HG03442 (cell line): ENCODE data around the gene SMC6.

ENCODE experiments used
- ATAC-seq: cut with Tn5 transposase; IDR thresholded peaks from one replicate; pipeline ENCODE4 v1.9.1; 2021; ENCODE audit warnings: mild to moderate bottlenecking, moderate library complexity; ENCODE audit not compliant: unreplicated experiment

The SMC6 gene

DNA sequence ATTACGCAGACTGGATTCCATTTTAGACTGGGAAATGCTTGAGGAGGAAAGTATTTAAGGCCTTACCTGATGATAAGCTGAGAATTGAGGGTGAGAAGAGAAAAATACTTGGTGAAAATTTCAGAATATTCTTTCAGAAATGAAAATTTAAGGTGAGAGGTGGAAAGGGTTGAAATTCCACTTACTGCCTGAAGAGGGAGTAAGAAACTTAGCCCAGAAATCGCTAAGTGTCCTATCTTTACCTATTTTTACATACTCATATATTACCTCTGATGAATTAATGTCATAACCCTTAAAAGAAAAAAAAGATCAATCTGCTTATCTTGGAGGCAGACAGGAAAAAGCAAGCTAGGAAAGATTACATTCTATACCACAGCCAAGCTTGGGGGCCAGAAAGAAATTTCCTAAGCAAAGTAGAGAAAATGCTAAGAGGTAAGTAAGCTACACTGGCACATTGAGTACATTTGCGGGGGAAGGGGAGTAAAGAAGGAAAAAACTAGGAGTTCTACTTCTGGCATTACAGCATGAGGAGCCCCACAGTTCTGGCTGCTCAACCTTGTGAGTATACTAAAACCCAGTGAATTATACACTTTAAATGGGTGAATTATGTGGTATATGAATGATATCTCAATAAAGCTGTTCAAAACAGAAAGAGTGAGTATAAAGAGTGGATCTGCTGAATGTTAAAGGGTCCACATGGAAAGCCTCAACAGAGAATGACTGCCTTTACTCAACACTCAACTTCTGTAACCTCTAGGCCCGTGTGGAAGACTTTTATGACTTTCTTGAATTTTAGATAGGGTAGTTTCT, 33.8 kb downstream of the SMC6 start:
- peak; percentile 72 for ATAC-seq

- no peak for ATAC-seq
These were observed 34.9 kb downstream of the SMC6 start for GRCh38 chr2:17718689-17719088.

DNA sequence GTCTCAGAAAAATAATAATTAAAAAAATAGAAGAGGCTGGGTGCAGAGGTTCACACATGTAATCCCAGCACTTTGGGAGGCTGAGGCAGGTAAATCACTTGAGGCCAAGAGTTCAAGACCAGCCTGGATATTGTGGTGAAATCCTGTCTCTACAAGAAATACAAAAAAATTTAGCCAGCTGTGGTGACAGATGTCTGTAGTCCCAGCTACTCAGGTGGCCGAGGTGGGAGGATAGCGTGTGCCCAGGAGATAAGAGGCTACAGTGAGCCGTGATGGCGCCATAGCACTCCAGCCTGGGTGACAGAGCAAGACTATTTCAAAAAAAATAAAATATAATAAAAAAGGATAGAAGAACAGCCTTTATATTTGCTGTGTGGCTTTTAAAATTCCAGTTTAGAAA, 35.9 kb downstream of the SMC6 start:
- ATAC-seq, result no peak

DNA sequence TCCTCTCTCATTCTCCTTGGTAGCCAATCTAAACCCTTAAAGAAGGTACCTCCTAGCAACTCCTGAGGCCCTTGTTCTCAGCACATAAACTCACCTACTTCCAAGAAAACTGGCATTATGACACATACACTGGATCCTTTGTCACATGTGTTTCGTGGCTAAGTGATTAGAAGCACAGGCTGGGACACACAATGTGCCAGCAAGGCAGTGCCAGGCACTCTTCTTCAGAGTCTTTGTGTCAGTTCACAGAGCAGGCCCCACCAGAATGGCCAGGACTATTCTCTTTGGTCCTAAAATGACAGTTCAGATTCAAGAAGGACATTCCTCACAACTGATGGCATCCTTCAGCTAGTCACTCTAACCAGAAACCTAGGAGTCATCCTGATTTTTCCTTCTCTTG, 40.3 kb downstream of the SMC6 start:
- ATAC-seq, result no peak

- no peak for ATAC-seq
These were observed 42.9 kb downstream of the SMC6 start for GRCh38 chr2:17710547-17711248.

- no peak for ATAC-seq
These were observed 43.7 kb downstream of the SMC6 start for GRCh38 chr2:17709897-17710296.

DNA sequence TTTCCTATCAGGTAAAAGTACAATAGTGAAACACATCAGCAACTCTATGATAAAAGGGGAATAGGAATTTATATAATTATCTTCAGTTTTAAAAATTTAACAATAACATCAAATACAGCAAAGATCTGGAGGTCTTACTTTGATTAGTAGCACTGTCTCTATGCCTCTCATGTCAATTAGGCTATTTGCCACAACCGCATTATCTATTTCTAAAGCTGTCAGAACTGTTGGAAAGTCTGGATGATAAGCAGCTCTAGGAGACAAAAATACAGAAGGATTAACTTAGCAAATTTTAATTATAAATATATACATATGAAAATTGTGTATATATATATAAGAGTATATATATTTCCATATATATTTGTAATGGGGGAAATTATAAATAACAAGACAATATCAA, 45.1 kb downstream of the SMC6 start:
- ATAC-seq, result no peak

DNA sequence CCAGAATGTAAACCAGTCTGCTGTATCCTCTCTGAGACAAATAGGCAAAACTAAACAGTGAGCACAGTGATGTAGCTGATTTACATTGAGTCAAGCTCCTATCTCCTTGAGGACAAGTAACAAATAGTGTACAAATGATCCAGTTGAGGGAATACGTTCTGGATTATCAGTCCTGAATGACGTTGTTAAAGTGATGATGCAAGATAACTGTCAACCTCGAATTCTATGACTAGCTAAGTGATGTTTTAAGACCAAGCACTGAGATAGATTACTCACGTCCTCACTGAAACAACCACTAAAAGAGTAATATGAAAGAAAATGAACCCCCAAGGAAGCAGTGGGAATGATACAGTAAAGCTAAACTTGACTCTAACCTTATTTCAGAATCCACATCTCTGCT, 46.8 kb downstream of the SMC6 start:
- ATAC-seq, result no peak

DNA sequence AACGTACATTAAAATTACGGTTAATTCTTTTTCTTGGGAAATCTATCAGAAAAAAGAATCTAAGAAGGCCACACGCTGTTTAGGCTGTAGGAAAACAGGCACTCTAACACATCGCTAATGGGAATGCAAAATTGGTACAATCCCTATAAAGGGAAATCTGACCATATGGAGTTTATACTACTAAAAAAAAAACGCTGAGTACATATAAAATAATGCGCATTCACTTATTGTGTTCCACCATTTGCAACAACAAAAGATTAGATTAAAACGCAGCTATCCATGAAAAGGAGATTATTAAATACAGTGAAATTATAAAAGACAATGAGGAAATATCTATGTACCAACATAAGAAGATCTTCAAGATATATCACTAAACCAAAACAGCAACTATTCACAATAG, 62.8 kb downstream of the SMC6 start:
- ATAC-seq, result no peak

DNA sequence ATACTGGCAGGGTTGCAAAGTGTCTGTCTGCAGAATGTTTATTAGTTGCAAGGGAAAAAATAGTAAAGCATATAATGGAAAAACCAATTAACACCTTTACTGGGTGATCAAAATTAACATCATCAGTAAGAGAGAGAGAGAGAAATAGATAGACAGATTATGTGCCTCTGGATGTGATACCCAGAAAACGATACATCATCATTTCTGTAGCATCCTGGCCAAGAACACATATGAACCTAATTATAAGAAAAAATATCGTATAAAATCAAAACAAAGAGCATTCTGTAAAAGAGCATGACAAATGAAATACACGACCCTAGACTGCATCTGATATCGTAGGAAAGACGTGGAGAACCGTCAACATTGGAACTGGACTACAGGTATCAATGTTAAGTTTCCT, 64.6 kb downstream of the SMC6 start:
- no peak for ATAC-seq

GRCh38 chr2:17688600-17688999, 65.0 kb downstream of the SMC6 start:
- ATAC-seq, result no peak

GRCh38 chr2:17683981-17684380, 69.6 kb downstream of the SMC6 start:
- ATAC-seq, result no peak

DNA sequence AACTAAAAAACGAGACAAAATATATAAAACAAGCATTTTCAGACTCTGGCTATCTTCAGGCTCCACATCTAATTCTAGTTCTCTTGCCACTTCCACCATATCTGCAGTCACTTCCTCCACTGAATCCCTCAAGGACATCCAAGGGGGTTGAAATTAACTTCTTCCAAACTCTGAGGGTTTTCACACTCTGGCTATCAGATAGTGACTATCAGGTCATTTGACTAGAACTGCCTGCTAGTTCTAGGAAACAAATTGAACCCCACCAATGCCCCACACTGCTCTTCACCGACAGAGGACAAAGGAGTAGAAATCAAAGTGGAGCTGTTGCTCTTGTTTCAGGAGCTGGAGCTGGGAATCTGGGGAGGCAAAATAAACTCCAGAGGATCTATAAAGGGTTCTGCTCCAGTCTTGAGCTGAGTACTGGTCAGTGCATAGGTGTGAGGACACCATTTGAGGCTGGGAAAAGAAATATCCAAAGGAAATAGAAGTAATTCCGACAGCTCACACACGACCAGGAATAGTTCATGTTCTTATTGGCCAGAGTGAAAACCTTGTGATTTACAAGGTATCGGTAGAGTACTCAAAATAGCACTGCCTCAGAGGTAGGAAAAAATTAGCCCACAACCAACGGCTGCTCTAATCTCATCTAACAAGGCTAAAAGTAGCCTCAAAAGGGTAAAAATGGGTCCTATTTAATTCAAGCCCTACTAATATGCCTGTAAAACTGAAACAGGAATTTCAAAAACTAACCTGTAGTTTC, 71.3 kb downstream of the SMC6 start:
- no peak for ATAC-seq

GRCh38 chr2:17680119-17680518, 73.5 kb downstream of the SMC6 start:
- no peak for ATAC-seq

GRCh38 chr2:17674817-17675216, 78.8 kb downstream of the SMC6 start:
- ATAC-seq, result no peak

DNA sequence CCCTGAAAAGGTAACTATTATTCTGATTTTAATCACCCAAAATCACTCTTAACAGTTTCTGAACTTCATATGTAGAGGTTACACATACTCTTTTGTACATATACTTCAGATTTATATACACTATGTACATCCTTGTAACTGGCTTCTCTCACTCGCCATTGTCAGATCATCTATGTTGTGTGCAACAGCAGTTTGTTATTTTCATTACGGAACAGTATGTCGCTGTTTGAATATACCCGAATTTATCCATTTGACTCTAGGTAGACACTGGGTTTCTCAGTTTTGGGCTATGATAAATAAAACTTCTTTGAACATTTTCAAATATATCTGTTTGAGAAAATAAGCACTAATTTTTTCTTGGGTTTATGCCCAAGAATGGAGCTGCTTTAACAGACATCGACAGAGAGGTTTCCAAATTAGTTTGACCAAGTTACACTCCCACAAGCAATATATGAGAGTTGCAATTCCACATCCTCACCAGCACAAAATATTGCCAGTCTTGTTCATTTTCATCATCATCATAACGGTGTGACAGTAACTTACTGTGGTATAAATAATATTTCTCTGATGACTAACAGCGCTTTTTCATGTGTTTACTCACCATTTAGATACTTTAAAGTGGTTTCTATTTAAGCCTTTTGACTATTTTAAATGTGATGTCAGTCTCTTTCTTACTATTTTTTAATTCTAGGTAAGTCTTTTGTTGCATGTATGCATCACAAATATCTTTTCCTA, 80.9 kb downstream of the SMC6 start:
- ATAC-seq, result peak; percentile 42

DNA sequence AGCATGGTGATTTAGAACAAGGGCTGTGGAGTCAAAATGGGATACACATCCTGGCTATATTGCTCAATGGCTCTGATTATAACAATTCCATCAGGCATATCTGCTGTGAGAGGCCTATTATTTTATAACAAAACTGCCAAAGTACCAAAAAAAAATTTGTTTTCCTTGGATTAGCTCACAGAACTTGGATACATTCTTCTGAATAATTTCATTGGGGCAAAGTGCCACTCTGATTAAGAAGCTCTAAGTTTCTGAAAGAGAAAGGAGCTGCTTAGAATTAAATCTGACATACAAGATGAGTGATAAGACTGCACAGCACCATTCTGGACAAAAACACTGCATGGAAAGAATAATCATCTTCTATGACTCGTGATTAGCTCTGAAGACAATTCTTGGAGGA, 85.7 kb downstream of the SMC6 start:
- no peak for ATAC-seq

- ATAC-seq, result no peak
These were observed 89.1 kb downstream of the SMC6 start for GRCh38 chr2:17664534-17664933.

GRCh38 chr2:17662723-17663122, 90.9 kb downstream of the SMC6 start:
- ATAC-seq, result no peak

DNA sequence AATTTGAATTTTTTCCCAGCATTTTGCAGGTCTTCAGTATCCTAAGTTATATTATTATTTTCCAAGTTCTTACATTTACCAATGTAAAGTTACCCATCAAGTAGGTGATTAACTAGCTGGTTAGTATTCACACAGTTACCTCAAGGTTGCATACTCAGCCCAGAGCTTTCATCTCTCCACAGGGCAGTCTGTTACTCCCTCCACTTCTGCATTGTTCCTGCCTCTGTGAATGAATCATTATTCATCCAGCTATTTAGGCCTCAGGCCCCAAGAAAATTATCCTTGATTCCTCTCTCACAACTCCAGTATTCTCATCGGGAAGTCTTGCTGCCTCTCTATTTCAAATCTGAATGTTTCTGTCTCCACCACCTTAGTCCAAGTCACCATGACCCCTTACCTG, 92.2 kb downstream of the SMC6 start:
- ATAC-seq, result no peak

DNA sequence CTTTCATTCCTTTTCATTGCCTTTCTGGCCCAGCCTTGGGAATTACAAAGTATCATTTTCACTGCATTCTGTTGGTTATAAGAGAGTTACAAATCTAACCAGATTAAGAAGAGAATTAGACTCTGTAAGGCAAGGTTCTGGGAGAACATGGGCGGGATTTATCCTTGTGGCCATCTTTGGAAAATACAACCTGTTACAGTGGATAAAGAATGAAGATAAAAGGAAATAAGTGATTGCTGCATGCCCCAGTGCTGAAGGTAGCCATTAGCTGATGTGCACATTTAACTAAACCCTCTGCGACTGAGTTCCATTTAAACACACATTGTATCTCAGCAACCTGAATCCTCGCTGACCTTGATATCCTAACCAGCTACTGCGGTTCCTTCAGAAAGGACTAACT, 93.4 kb downstream of the SMC6 start:
- ATAC-seq, result no peak
